ENCODE data around the gene SLC35F4.

Gene SLC35F4

GRCh38 chr14:57884175-57884574 is 18.3 kb upstream of the SLC35F4 start:
- no peak for DNase-seq (ENCODE audit: low read depth)
- no peak overlapping the region for H3K4me3 ChIP-seq (ENCODE audit: low read depth, low read length)
- TF ChIP-seq, protein P1, sequence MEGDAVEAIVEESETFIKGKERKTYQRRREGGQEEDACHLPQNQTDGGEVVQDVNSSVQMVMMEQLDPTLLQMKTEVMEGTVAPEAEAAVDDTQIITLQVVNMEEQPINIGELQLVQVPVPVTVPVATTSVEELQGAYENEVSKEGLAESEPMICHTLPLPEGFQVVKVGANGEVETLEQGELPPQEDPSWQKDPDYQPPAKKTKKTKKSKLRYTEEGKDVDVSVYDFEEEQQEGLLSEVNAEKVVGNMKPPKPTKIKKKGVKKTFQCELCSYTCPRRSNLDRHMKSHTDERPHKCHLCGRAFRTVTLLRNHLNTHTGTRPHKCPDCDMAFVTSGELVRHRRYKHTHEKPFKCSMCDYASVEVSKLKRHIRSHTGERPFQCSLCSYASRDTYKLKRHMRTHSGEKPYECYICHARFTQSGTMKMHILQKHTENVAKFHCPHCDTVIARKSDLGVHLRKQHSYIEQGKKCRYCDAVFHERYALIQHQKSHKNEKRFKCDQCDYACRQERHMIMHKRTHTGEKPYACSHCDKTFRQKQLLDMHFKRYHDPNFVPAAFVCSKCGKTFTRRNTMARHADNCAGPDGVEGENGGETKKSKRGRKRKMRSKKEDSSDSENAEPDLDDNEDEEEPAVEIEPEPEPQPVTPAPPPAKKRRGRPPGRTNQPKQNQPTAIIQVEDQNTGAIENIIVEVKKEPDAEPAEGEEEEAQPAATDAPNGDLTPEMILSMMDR (IDR thresholded peaks at IDR 0.05; ENCODE audit: control insufficient read depth, extremely low read depth, insufficient read depth) = peak; percentile 33; the same call in 1 of the 2 replicates

DNA sequence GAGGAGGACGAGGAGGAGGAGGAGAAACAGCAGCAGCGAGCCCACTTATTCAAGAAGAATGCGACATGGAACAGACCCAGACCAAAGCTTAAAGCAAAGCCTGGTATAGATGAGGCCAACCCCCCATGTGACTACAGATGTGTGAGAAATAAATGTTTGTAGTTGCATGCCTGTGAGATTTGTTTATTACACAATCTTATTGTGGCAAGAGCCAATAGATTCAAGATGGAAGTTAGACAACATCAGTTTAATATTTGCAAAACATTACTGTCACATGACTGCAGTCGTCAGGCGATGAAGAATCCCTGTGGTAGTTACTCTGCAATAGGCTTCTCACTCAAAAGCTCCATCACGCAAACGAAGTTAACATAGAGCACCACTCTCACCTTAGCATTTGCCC is 17.2 kb upstream of the SLC35F4 start:
- no peak for DNase-seq (ENCODE audit: low read depth)
- no peak overlapping the region for H3K4me3 ChIP-seq (ENCODE audit: low read depth, low read length)
- TF ChIP-seq, protein P1 (IDR thresholded peaks at IDR 0.05; ENCODE audit: control insufficient read depth, extremely low read depth, insufficient read depth) = no peak

DNA sequence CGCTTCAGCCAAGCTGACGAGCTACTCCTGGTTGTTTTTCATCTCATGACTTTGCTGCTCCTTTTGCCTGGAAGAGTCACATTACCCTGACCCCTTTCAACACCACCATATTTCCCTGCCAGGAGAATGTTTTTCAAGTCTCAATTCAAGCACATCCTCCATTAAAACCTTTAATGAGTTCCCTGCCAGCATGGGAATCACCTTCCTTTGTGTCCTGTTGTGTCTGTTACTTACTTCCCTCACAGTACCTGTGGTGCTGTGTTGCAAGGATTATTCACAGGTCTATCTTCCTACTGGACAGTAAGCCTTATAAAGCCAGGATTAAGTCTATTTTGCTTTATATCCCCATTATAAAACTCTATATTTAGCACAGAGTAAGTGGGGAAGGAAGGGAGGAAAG is 13.6 kb upstream of the SLC35F4 start:
- TF ChIP-seq, protein P1 (IDR thresholded peaks at IDR 0.05; ENCODE audit: control insufficient read depth, extremely low read depth, insufficient read depth) = no peak
- H3K4me3 ChIP-seq (ENCODE audit: low read depth, low read length) = no peak overlapping the region
- DNase-seq (ENCODE audit: low read depth) = no peak

DNA sequence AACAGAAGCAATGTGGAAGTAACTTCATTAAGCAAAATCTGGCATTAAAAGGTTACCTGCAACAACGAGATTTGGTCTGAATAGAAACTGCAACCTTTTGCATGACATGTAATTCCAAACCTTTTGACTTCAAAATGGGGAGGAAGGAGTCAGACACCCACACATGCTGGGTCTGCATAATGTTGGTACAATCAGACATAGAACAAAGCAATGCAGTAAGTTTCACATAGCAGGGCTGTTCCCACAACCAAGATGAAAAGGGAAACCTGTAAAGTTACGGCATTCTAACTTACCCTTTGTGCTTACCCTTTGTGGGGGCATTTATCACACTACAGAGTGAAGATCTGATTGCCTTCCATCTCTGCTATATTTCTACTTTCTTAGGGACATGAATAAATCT is 10.1 kb upstream of the SLC35F4 start:
- TF ChIP-seq, protein P1 (IDR thresholded peaks at IDR 0.05; ENCODE audit: control insufficient read depth, extremely low read depth, insufficient read depth) = no peak
- no peak for DNase-seq (ENCODE audit: low read depth)
- H3K4me3 ChIP-seq (ENCODE audit: low read depth, low read length) = no peak overlapping the region

GRCh38 chr14:57875296-57875695 is 9.4 kb upstream of the SLC35F4 start:
- TF ChIP-seq, protein P1 (IDR thresholded peaks at IDR 0.05; ENCODE audit: control insufficient read depth, extremely low read depth, insufficient read depth) = no peak
- DNase-seq (ENCODE audit: low read depth) = no peak
- H3K4me3 ChIP-seq (ENCODE audit: low read depth, low read length) = no peak overlapping the region

GRCh38 chr14:57871459-57872080 is 5.7 kb upstream of the SLC35F4 start:
- DNase-seq (ENCODE audit: low read depth) = no peak
- no peak overlapping the region for H3K4me3 ChIP-seq (ENCODE audit: low read depth, low read length)
- TF ChIP-seq, protein P1 (IDR thresholded peaks at IDR 0.05; ENCODE audit: control insufficient read depth, extremely low read depth, insufficient read depth) = peak; percentile 86

All from LNCaP clone FGC (cell line).